ENCODE results near the gene UBE2R2. TPM values are rescaled to one million over a fixed set of nuclear protein-coding genes. Genes with fewer than 3 reads are reported as not detected.
A peak's percentile ranks its signal among the peaks of the same experiment; 100 is the strongest.

The UBE2R2 gene
- total RNA-seq, 2 experiments from 2014 or later = 13.7 to 57.3 TPM

GRCh38 chr9:33964086-33964768 is 147.3 kb downstream of the UBE2R2 start:
- ChIA-PET POLR2A (interaction anchor here (0.9 to 1.3 kb wide), 3 partner anchors 8 to 19 kb away, joined by 3 to 4 read pairs (median 4); no protein-coding TSS in a partner anchor), CTCF (ENCODE audit: unreplicated experiment) (no interaction called here)
- H3K27ac ChIP-seq (ENCODE audit: low read depth, low read length, poor library complexity, severe bottlenecking) = no peak overlapping the region
- H3K36me3 ChIP-seq (ENCODE audit: insufficient read depth, low read length) = peaks cover 85% of the 10 kb centered on the region
- no peaks in the 10 kb centered on the region for H3K9me3 ChIP-seq (ENCODE audit: low read length)
- BruUV-seq (replicated peaks) = no TSS peak
- H3K79me2 ChIP-seq (ENCODE audit: insufficient read depth, low read depth, low read length) = no peaks in the 10 kb centered on the region
- TF ChIP-seq CTCF (conservative IDR thresholded peaks at IDR 0.05; ENCODE audit: low read length) (no peak), EZH2phosphoT487 (IDR thresholded peaks at IDR 0.05; ENCODE audit: borderline replicate concordance, low read depth, low read length) (no peak)
- intact Hi-C loops (cut with micrococcal nuclease; ENCODE audit: unreplicated experiment) = no loop called here
- H3K4me1 ChIP-seq (ENCODE audit: insufficient read depth, low read length, poor library complexity, severe bottlenecking) = no peaks in the 10 kb centered on the region
- no peaks in the 10 kb centered on the region for H4K20me1 ChIP-seq (ENCODE audit: insufficient read depth, low read length)
- DNase-seq (ENCODE audit: low spot score) = no peak
- H2AFZ ChIP-seq (ENCODE audit: low read length) = no peak overlapping the region
- no peaks in the 10 kb centered on the region for H3K9me2 ChIP-seq (ENCODE audit: insufficient read depth, low read length)
- H3K4me3 ChIP-seq (ENCODE audit: low read depth, low read length, poor library complexity, severe bottlenecking) = no peak overlapping the region
- no peak overlapping the region for H3K4me2 ChIP-seq (ENCODE audit: low read length)

Small RNA genes within 50 kb of the gene (small RNA-seq; reads per million reads assigned to genes)
- not detected for gene RF00019
- gene RNU4ATAC11P = not detected
- 31.6 reads per million, percentile 98 among the genes with 10 or more reads in this experiment for gene SNORD121A
- not detected for gene SNORD121B

Other genes with a start within 250 kb of the UBE2R2 start
- gene PRSS3, start 21.6 kb upstream of the UBE2R2 start, total RNA-seq (2014; rRNA removed; shearing (Covaris generic)) = not detected in 2 replicates
- gene PRSS3, start 21.6 kb upstream of the UBE2R2 start, total RNA-seq (2022) = not detected in 2 replicates
- gene UBAP2, start 231.7 kb downstream of the UBE2R2 start, total RNA-seq (2014; rRNA removed; shearing (Covaris generic)) = 19.0 and 28.5 TPM in 2 replicates
- 63.9 and 65.5 TPM in 2 replicates for gene UBAP2, start 231.7 kb downstream of the UBE2R2 start, total RNA-seq (2022)

Data from OCI-LY7 (cell line).